ENCODE results near the gene RBM15. TPM values are rescaled to one million over a fixed set of nuclear protein-coding genes. Genes with fewer than 3 reads are reported as not detected.
A peak's percentile ranks its signal among the peaks of the same experiment; 100 is the strongest.

The RBM15 gene
- polyA plus RNA-seq, 4 donors, result 9.6 to 15.0 (median 11.5) TPM

DNA sequence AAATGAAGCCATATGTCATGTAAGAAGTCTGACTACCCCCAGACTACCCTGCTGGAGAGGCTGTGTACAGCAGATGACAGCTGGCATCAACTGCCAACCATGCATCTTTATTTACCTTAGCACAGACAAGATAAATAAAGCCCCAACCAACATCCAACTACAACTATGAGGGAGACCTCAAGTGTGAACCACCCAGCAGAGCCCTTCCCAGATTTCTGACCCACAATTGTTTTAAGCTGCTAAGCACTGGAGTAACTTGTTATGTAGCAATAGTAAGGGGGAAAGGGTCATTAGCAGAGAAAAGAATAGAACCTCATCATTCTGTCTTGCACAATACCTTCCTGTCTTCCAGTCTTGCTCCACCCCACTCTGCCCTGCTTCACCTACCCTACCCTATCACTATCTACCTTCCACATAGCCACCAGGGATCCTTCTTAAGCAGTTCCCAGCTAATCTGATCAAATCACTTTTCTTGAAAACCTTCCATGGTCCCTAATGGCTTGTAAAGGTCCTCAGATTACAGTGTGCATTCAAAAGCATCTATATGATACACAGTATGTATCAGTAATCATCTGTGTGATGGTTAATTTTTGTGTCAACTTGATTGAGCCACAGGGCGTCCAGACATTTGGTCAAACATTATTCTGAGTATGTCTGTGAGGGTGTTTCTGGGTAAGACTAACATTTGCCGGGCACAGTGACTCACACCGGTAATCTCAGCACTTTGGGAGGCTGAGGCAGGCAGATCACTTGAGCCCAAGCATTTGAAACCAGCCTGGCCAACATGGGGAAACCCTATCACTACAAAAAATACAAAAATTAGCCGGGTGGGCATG is 19.6 kb upstream of the RBM15 start:
- no peak for DNase-seq (ENCODE audit: low read depth in 4 of 4, low spot score in 2 of 4)

- no peak for DNase-seq (ENCODE audit: low read depth in 4 of 4, low spot score in 2 of 4)
These were observed 19.0 kb upstream of the RBM15 start for GRCh38 chr1:110320168-110320518.

GRCh38 chr1:110321045-110321444 is 18.1 kb upstream of the RBM15 start:
- DNase-seq (ENCODE audit: low read depth in 4 of 4, low spot score in 2 of 4), result no peak

DNA sequence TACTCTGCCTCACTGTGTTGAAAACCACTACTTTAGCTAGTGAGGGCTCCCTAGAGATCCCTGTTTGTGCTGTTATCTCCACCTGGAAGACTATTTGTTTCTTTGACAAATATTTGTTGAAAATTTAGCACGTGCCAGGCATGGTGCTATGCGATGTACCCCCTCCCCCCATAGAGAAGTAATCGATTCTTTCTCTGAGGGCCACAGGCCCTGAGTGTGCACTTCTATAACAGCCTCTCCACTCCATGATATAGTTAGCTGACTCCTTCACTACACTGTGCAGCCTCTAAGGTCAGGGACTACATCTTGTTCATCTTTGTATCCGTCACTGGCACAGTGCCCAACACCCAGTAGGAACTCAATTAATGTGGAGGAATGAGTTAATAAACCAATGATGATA is 17.3 kb upstream of the RBM15 start:
- DNase-seq (ENCODE audit: low read depth in 4 of 4, low spot score in 2 of 4), result no peak

GRCh38 chr1:110324667-110325066 is 14.5 kb upstream of the RBM15 start:
- DNase-seq (ENCODE audit: low read depth in 4 of 4, low spot score in 2 of 4), result no peak

DNA sequence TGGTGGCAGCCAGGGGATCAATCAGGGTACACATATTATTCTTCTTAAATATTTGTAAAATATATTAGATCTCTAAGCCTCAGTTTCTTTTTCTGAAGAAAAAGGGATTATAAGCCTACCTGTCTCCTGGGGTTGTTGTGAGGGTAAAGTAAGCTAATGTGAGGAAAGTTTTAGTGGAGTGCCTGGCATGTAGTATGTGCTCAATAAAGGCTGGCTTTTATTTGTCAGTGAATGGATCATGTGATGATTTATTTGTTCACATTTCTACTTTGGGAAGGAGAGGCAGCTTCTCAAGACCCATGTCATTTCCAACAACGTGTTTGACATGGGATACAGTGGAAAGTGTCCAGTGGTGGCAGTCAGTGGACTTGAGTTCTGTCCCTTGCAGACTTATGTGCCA is 12.4 kb upstream of the RBM15 start:
- no peak for DNase-seq (ENCODE audit: low read depth in 4 of 4, low spot score in 2 of 4)

- DNase-seq (ENCODE audit: low read depth in 4 of 4, low spot score in 2 of 4), result no peak
These were observed 10.9 kb upstream of the RBM15 start for GRCh38 chr1:110328274-110328673.

- no peak for DNase-seq (ENCODE audit: low read depth in 4 of 4, low spot score in 2 of 4)
These were observed 10.5 kb upstream of the RBM15 start for GRCh38 chr1:110328700-110329099.

DNA sequence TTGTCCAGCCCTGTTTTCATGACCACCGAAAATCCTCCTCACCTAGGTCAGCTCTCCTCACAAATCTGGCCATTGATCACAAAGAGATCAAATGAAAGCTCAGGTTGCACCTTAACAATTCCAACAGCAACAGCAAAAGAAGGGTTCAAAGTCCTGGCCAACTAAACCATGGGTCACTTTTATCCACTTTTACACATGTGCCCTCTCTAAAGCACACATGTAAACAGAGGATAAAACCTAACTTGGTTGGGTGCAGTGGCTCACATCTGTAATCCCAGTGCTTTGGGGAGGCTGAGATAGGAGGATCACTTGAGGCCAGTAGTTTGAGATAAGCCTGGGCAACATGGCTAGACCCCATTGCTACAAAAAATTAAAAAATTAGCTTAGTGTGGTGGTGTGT is 3.9 kb upstream of the RBM15 start:
- DNase-seq (ENCODE audit: low read depth in 4 of 4, low spot score in 2 of 4), result no peak

- DNase-seq (ENCODE audit: low read depth in 4 of 4, low spot score in 2 of 4), result no peak
These were observed 2.7 kb upstream of the RBM15 start for GRCh38 chr1:110336300-110337039.

- DNase-seq (ENCODE audit: low read depth in 4 of 4, low spot score in 2 of 4), result no peak
These were observed 1.4 kb upstream of the RBM15 start for GRCh38 chr1:110337704-110338308.

- peak in 3 of 4 donors; percentile 87 to 94 (median 87) for DNase-seq (ENCODE audit: low read depth in 4 of 4, low spot score in 2 of 4)
These were observed 780 bp upstream of the RBM15 start for GRCh38 chr1:110338309-110338885.

DNA sequence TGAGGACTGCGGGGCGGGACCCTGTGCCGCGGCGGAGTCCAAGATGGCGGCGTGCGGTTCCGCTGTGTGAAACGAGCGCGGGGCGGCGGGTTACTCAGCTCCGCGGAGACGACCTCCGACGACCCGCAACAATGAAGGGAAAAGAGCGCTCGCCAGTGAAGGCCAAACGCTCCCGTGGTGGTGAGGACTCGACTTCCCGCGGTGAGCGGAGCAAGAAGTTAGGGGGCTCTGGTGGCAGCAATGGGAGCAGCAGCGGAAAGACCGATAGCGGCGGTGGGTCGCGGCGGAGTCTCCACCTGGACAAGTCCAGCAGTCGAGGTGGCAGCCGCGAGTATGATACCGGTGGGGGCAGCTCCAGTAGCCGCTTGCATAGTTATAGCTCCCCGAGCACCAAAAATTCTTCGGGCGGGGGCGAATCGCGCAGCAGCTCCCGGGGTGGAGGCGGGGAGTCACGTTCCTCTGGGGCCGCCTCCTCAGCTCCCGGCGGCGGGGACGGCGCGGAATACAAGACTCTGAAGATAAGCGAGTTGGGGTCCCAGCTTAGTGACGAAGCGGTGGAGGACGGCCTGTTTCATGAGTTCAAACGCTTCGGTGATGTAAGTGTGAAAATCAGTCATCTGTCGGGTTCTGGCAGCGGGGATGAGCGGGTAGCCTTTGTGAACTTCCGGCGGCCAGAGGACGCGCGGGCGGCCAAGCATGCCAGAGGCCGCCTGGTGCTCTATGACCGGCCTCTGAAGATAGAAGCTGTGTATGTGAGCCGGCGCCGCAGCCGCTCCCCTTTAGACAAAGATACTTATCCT is 430 bp downstream of the RBM15 start:
- peak in 3 of 4 donors; percentile 28 to 41 (median 33) for DNase-seq (ENCODE audit: low read depth in 4 of 4, low spot score in 2 of 4)

DNA sequence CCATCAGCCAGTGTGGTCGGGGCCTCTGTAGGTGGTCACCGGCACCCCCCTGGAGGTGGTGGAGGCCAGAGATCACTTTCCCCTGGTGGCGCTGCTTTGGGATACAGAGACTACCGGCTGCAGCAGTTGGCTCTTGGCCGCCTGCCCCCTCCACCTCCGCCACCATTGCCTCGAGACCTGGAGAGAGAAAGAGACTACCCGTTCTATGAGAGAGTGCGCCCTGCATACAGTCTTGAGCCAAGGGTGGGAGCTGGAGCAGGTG is 961 bp downstream of the RBM15 start:
- DNase-seq (ENCODE audit: low read depth in 4 of 4, low spot score in 2 of 4), result no peak

GRCh38 chr1:110341146-110341871 is 2.1 kb downstream of the RBM15 start:
- DNase-seq (ENCODE audit: low read depth in 4 of 4, low spot score in 2 of 4), result no peak

DNA sequence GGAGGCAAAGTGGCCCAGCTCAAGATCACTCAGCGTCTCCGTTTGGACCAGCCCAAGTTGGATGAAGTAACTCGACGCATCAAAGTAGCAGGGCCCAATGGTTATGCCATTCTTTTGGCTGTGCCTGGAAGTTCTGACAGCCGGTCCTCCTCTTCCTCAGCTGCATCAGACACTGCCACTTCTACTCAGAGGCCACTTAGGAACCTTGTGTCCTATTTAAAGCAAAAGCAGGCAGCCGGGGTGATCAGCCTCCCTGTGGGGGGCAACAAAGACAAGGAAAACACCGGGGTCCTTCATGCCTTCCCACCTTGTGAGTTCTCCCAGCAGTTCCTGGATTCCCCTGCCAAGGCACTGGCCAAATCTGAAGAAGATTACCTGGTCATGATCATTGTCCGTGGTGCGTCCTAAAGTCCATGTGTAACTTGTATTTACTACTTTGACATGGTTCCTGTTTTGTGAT is 2.7 kb downstream of the RBM15 start:
- no peak for DNase-seq (ENCODE audit: low read depth in 4 of 4, low spot score in 2 of 4)

- DNase-seq (ENCODE audit: low read depth in 4 of 4, low spot score in 2 of 4), result no peak
These were observed 4.1 kb downstream of the RBM15 start for GRCh38 chr1:110343249-110343648.

DNA sequence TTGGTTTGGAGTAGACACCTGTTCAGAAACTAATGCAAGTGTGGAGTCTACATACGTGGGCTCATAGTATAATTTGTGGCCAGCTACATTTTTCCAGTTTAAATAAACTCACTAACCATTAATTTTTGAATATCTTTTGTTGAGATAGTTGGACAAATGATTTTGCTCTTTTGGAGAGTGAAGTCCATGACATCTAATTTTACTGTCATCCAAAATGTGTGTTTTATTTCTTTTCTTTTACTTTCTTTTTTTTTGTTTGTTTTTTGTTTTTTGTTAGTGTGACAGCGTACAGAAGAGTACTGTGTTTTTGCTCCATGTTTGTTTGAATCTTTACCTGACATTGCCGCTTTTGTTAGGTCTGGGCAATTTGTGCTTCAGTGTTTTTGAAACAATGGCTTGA is 5.0 kb downstream of the RBM15 start:
- no peak for DNase-seq (ENCODE audit: low read depth in 4 of 4, low spot score in 2 of 4)

- no peak for DNase-seq (ENCODE audit: low read depth in 4 of 4, low spot score in 2 of 4)
These were observed 6.3 kb downstream of the RBM15 start for GRCh38 chr1:110345480-110345879.

DNA sequence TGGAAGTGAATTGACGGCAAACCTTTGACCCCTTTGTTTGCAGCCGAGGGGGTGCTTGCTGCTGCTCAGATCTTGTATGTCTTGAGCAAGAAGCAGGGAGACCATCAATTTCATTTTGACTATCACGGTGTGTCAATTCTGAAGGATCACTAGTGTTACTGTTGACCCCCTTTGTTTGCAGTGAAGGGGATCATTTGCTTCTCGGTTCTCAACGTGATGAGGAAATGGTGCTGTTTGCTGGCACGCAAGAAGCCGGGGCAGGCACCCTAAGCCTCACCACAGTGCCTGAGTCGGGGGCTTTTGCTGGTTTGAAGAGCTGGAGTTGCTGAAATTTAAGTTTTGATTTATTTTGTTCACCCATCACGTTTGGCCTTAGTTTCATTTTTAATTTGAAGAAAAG is 7.5 kb downstream of the RBM15 start:
- DNase-seq (ENCODE audit: low read depth in 4 of 4, low spot score in 2 of 4), result no peak
